ENCODE results near the gene CDH11. TPM values are rescaled to one million over a fixed set of nuclear protein-coding genes. Genes with fewer than 3 reads are reported as not detected.

The CDH11 gene
- total and polyA plus RNA-seq, 9 of the 15 experiments (the other 6 are each of a cell fraction or from before 2014, with no cell fraction given): 0.18 TPM; not detected in 8

GRCh38 chr16:64919929-64920607, 201.8 kb downstream of the CDH11 start:
- intact Hi-C loops (cut with micrococcal nuclease): no loop called here
- no peak for FAIRE-seq

More at GRCh38 chr16:64919929-64920607, 201.8 kb downstream of the CDH11 start:
- BruUV-seq (replicated peaks): no TSS peak
- DNase-seq (ENCODE audit: extremely low read depth in 1 of 4, low spot score in 3 of 4): no peak
- 0% methylated on average over 2 of the region's 2 CpGs for WGBS (ENCODE audit: insufficient coverage, low coverage, missing lambda C conversion rate)
- Histone ChIP-seq H3K27me3 (ENCODE audit: control insufficient read depth in 2 of 2, insufficient read depth in 2 of 2, low read length in 2 of 2) (no peaks in the 10 kb centered on the region), H3K79me2 (ENCODE audit: control insufficient read depth, insufficient read depth, low read length) (no peaks in the 10 kb centered on the region), H3K4me2 (ENCODE audit: insufficient read depth, low read length) (no peak overlapping the region), H2AFZ (ENCODE audit: low read depth, low read length) (no peak overlapping the region), H4K20me1 (replicated peaks; ENCODE audit: control insufficient read depth, insufficient read depth, low read length) (no peaks in the 10 kb centered on the region), H3K36me3 (ENCODE audit: control insufficient read depth, insufficient read depth, low read length) (no peaks in the 10 kb centered on the region), H3K9ac (ENCODE audit: insufficient read depth in 1 of 2, low read depth in 2 of 2, low read length in 2 of 2) (no peak overlapping the region), H3K27ac (ENCODE audit: extremely low read depth, low read depth, low read length) (no peak overlapping the region), H3K9me3 (replicated peaks; ENCODE audit: control insufficient read depth, insufficient read depth, low read depth, low read length) (no peaks in the 10 kb centered on the region; the same call in 1 of the 2 replicates), H3K4me1 (replicated peaks in 1 of 2; ENCODE audit: control insufficient read depth in 2 of 2, insufficient read depth in 2 of 2, low read length in 2 of 2) (no peaks in the 10 kb centered on the region), H3K4me3 (no peak overlapping the region), H3K9me1 (ENCODE audit: control insufficient read depth, insufficient read depth, low read length) (no peaks in the 10 kb centered on the region)
- CTCF ChIA-PET (ENCODE audit: low intra/inter-chr PET ratio): no interaction called here
- POLR2A ChIA-PET: no interaction called here
- in situ Hi-C loops (cut with MboI): no loop called here
- no peak for TF ChIP-seq POLR3A (IDR thresholded peaks at IDR 0.05; ENCODE audit: borderline replicate concordance, extremely low read depth, insufficient read depth, insufficient read length)
- TF ChIP-seq SMAD1 (IDR thresholded peaks at IDR 0.05; ENCODE audit: low read depth, low read length, partially characterized antibody): no peak
- TF ChIP-seq TAF15 (IDR thresholded peaks at IDR 0.05; ENCODE audit: low read depth, low read length): no peak
- TF ChIP-seq TFE3 (CRISPR knock-in tag; IDR thresholded peaks at IDR 0.05): no peak
- TF ChIP-seq XRCC3 (IDR thresholded peaks at IDR 0.05): no peak
- TF ChIP-seq EP300 (IDR thresholded peaks at IDR 0.05; ENCODE audit: low read length): no peak
- no peak for TF ChIP-seq DDX20 (tag; IDR thresholded peaks at IDR 0.05; ENCODE audit: low read depth)
- no peak for TF ChIP-seq PHF8 (IDR thresholded peaks at IDR 0.05; ENCODE audit: borderline replicate concordance, low read length)
- TF ChIP-seq ZNF584 (CRISPR knock-in tag; IDR thresholded peaks at IDR 0.05; ENCODE audit: low read depth): no peak
- no peak for TF ChIP-seq GATAD2B (IDR thresholded peaks at IDR 0.05; ENCODE audit: borderline replicate concordance)
- ATAC-seq: no peak

Data from K562 (cell line).